Measurements from ENCODE around the gene TMEM185B. TPM values are rescaled to one million over a fixed set of nuclear protein-coding genes. Genes with fewer than 3 reads are reported as not detected.

TMEM185B gene
- total and polyA plus RNA-seq, 2 donors (not counting 3 experiments of a cell fraction or from before 2014, with no cell fraction given), result 29.9 to 31.8 TPM

DNA sequence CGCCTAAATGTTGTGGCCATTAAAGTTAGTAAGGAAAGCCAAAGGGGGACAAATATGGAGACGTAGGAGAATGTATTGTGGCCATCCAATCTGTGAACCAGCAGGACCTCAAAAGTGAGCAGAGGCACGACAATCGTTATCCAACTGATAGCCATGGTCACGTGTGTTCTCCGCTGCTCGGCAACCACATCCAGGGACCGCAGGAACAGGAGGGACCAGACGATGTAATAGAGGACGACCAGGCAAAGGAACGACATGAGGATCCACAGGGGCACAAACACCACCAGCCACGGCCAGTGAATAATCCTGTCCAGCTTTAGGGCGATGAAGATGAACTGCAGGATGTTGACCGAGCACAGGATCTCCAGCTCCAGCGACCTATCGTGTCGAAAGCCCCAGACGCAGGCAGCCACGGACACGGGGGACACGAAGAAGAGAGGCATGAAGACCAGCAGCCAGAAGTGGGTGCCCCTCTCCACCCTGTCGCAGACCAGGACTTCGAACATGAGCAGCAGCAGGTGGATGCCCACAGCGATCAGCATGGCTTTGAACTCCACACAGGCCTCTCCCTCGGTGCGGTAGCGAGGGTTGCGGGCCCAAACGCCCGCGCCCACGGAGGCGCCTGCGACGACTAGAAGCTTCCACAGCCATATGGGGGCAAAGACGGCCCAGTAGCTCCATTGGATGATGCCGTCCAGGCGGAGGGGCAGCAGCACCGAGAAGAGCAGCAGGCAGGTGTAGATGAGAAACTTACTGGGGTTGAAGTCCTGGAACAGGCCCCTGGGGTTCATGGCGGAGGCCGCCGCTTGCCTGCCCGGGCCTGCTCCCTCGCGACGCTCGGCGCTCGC, 790 bp downstream of the TMEM185B start:
- ChIA-PET CTCF (interaction anchor here (0.7 to 3.1 kb wide), 13 partner anchors 8 to 519 kb away, joined by 3 to 18 read pairs (median 5); partner anchors contain the start of gene RALB), POLR2A (interaction anchor here (0.7 to 1.9 kb wide), 6 partner anchors 10 to 1346 kb away, joined by 3 to 15 read pairs (median 4); partner anchors contain the start of gene RALB)
- H3K4me1 ChIP-seq (ENCODE audit: control insufficient read depth, extremely low read depth, insufficient read depth, low read length), result peaks cover 17% of the 10 kb centered on the region
- no peaks in the 10 kb centered on the region for H4K20me1 ChIP-seq (replicated peaks; ENCODE audit: control insufficient read depth, extremely low read depth, insufficient read depth, low read length)
- peaks cover 0 to 5% of the 10 kb centered on the region in 2 experiments for H3K36me3 ChIP-seq (ENCODE audit: control insufficient read depth in 2 of 2, extremely low read depth in 1 of 2, insufficient read depth in 2 of 2, low read length in 2 of 2)
- H2AFZ ChIP-seq (ENCODE audit: low read depth, low read length), result peak overlapping the region; percentile 85
- FAIRE-seq, result peak; percentile 47
- H3K9ac ChIP-seq (replicated peaks; ENCODE audit: extremely low read depth, insufficient read depth, low read length), result no peak overlapping the region
- TF ChIP-seq JUN (IDR thresholded peaks at IDR 0.05; ENCODE audit: borderline replicate concordance, insufficient read depth, insufficient read length, low read depth) (no peak), EZH2 (IDR thresholded peaks at IDR 0.05; ENCODE audit: borderline replicate concordance, low read depth, low read length, severe bottlenecking) (no peak), GATA2 (IDR thresholded peaks at IDR 0.05; ENCODE audit: insufficient read depth, insufficient read length, low read depth, low read length) (no peak), FOS (IDR thresholded peaks at IDR 0.05; ENCODE audit: borderline replicate concordance, insufficient read depth, low read length) (no peak), POLR2A (IDR thresholded peaks at IDR 0.05; ENCODE audit: low read depth, low read length) (no peak), CTCF (IDR thresholded peaks at IDR 0.05; ENCODE audit: extremely low read depth in 1 of 2, insufficient read depth in 1 of 2, low read depth in 1 of 2, low read length in 2 of 2) (no peak), MYC (IDR thresholded peaks at IDR 0.05; ENCODE audit: low read depth, low read length) (no peak), POLR2AphosphoS5 (IDR thresholded peaks at IDR 0.05; ENCODE audit: insufficient read depth, low read depth, low read length) (no peak)
- TF ChIP-seq, protein P1, sequence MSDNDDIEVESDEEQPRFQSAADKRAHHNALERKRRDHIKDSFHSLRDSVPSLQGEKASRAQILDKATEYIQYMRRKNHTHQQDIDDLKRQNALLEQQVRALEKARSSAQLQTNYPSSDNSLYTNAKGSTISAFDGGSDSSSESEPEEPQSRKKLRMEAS (IDR thresholded peaks at IDR 0.05; ENCODE audit: insufficient read depth, insufficient read length), result no peak
- H3K4me3 ChIP-seq (replicated peaks in 1 of 3; ENCODE audit: insufficient read depth in 1 of 3, low read depth in 1 of 3, low read length in 3 of 3), result peak overlapping the region in 1 of 3 experiments; percentile 61
- H3K79me2 ChIP-seq (ENCODE audit: control insufficient read depth, insufficient read depth, low read length), result peaks cover 11% of the 10 kb centered on the region
- peak overlapping the region; percentile 78 for H3K27ac ChIP-seq (ENCODE audit: insufficient read depth, low read depth, low read length)
- dilution Hi-C loops (cut with MboI; ENCODE audit: extremely low pct_ligation_motif_present, low sequenced_read_pairs), result no loop called here
- no peaks in the 10 kb centered on the region for H3K9me1 ChIP-seq (replicated peaks; ENCODE audit: control insufficient read depth, extremely low read depth, insufficient read depth, low read length)
- BruUV-seq (replicated peaks), result no TSS peak
- H3K4me2 ChIP-seq (ENCODE audit: insufficient read depth, low read length), result no peak overlapping the region
- no peaks in the 10 kb centered on the region for H3K27me3 ChIP-seq (ENCODE audit: control insufficient read depth in 2 of 2, insufficient read depth in 2 of 2, low read length in 2 of 2)
- intact Hi-C loops (cut with micrococcal nuclease), result loop anchor here (1.0 to 5.0 kb wide), 5 partner anchors 17 to 91 kb away; partner anchors contain the start of gene RALB
- DNase-seq (ENCODE audit: low read depth, low spot score), result no peak
- no peaks in the 10 kb centered on the region for H3K9me3 ChIP-seq (replicated peaks; ENCODE audit: control insufficient read depth, insufficient read depth, low read length)
